ENCODE data around the gene C10orf67.
"Not testable (repeated sequence)": the region's sequence is repeated elsewhere in the genome, so short reads cannot be mapped to it uniquely, and the experiment has no call there.

The C10orf67 gene

DNA sequence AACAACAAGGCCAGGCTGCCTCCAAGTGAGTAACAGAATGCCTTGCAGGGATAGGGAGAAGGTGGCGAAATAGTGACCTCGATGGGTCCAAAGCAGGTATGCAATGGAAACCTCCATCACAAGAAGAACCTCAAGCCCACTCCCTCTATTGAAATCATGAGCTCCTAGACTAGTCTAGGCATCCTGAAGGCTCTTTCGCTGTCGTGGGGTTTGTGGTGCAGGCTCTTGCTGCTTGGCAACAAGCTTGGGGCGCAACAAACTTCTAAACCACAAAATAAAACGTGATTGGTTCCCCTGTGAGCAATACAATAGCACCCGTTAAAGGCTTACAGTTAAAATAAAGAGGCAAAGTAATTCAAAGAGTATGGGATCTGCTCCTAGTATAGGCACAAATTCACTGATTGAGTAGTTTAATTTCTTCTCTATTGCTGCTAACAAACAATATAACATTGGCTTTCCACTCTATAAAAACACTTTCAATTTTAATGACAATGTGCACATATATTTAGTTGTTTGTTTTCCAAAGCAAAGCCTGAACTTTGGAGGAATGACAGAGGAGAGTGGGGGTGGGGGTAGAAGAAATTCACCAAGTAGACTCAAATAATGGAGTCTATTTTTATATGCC lies 64.1 kb downstream of the C10orf67 start:
- H3K9me3 ChIP-seq (ENCODE audit: severe bottlenecking) = no peaks in the 10 kb centered on the region
- no peaks in the 10 kb centered on the region for H3K36me3 ChIP-seq (ENCODE audit: low read depth)
- no peaks in the 10 kb centered on the region for H3K4me1 ChIP-seq (ENCODE audit: insufficient read depth, poor library complexity, severe bottlenecking)
- ATAC-seq (ENCODE audit: low read depth) (no peak), DNase-seq (ENCODE audit: low spot score) (no peak)
- TF ChIP-seq, protein P1, sequence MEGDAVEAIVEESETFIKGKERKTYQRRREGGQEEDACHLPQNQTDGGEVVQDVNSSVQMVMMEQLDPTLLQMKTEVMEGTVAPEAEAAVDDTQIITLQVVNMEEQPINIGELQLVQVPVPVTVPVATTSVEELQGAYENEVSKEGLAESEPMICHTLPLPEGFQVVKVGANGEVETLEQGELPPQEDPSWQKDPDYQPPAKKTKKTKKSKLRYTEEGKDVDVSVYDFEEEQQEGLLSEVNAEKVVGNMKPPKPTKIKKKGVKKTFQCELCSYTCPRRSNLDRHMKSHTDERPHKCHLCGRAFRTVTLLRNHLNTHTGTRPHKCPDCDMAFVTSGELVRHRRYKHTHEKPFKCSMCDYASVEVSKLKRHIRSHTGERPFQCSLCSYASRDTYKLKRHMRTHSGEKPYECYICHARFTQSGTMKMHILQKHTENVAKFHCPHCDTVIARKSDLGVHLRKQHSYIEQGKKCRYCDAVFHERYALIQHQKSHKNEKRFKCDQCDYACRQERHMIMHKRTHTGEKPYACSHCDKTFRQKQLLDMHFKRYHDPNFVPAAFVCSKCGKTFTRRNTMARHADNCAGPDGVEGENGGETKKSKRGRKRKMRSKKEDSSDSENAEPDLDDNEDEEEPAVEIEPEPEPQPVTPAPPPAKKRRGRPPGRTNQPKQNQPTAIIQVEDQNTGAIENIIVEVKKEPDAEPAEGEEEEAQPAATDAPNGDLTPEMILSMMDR (IDR thresholded peaks at IDR 0.05; ENCODE audit: poor library complexity, severe bottlenecking) = no peak
- H3K27ac ChIP-seq (ENCODE audit: poor library complexity, severe bottlenecking) = no peak overlapping the region
- H3K4me3 ChIP-seq (ENCODE audit: severe bottlenecking) = no peak overlapping the region
- peaks cover 11% of the 10 kb centered on the region for H3K27me3 ChIP-seq (ENCODE audit: insufficient read depth, poor library complexity, severe bottlenecking)

- no peaks in the 10 kb centered on the region for H3K9me3 ChIP-seq (ENCODE audit: severe bottlenecking)
- ATAC-seq (ENCODE audit: low read depth) = no peak
- DNase-seq (ENCODE audit: low spot score) = no peak
- TF ChIP-seq, protein P1 (IDR thresholded peaks at IDR 0.05; ENCODE audit: poor library complexity, severe bottlenecking) = no peak
- H3K27ac ChIP-seq (ENCODE audit: poor library complexity, severe bottlenecking) = no peak overlapping the region
- no peak overlapping the region for H3K4me3 ChIP-seq (ENCODE audit: severe bottlenecking)
- no peaks in the 10 kb centered on the region for H3K27me3 ChIP-seq (ENCODE audit: insufficient read depth, poor library complexity, severe bottlenecking)
- no peaks in the 10 kb centered on the region for H3K36me3 ChIP-seq (ENCODE audit: low read depth)
- H3K4me1 ChIP-seq (ENCODE audit: insufficient read depth, poor library complexity, severe bottlenecking) = no peaks in the 10 kb centered on the region
These were observed 69.2 kb downstream of the C10orf67 start for GRCh38 chr10:23275355-23275754.

DNA sequence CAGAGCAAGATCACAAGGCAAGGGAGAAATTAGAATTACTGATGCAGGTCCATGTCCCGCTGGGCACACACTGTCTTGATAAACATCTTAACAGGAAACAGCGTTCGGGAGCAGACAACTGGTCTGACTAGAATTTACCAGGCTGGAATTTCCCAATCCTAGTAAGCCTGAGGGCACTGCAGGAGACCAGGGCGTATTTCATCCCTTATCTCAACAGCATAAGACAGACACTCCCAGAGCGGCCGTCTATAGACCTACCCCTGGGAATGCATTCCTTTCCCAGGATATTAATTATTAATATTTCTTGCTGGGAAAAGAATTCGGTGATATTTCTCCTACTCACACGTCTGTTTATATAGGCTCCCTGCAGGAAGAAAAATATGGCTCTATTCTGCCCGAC lies 70.4 kb downstream of the C10orf67 start:
- not testable (repeated sequence) for H3K4me1 ChIP-seq (ENCODE audit: insufficient read depth, poor library complexity, severe bottlenecking)

GRCh38 chr10:23270531-23270930 lies 74.1 kb downstream of the C10orf67 start:
- Histone ChIP-seq H3K27ac (ENCODE audit: poor library complexity, severe bottlenecking) (no peak overlapping the region), H3K4me3 (ENCODE audit: severe bottlenecking) (no peak overlapping the region), H3K36me3 (ENCODE audit: low read depth) (no peaks in the 10 kb centered on the region), H3K9me3 (ENCODE audit: severe bottlenecking) (no peaks in the 10 kb centered on the region), H3K27me3 (ENCODE audit: insufficient read depth, poor library complexity, severe bottlenecking) (no peaks in the 10 kb centered on the region), H3K4me1 (ENCODE audit: insufficient read depth, poor library complexity, severe bottlenecking) (no peaks in the 10 kb centered on the region)
- no peak for ATAC-seq (ENCODE audit: low read depth)
- no peak for DNase-seq (ENCODE audit: low spot score)
- TF ChIP-seq, protein P1 (IDR thresholded peaks at IDR 0.05; ENCODE audit: poor library complexity, severe bottlenecking) = no peak

More for the DNA sequence above, 70.4 kb downstream of the C10orf67 start:
- not testable (repeated sequence) for H3K27ac ChIP-seq (ENCODE audit: poor library complexity, severe bottlenecking); H3K36me3 ChIP-seq (ENCODE audit: low read depth); DNase-seq (ENCODE audit: low spot score); H3K9me3 ChIP-seq (ENCODE audit: severe bottlenecking); ATAC-seq (ENCODE audit: low read depth); H3K27me3 ChIP-seq (ENCODE audit: insufficient read depth, poor library complexity, severe bottlenecking); H3K4me3 ChIP-seq (ENCODE audit: severe bottlenecking)

GRCh38 chr10:23263441-23264164 lies 81.0 kb downstream of the C10orf67 start:
- H3K4me1 ChIP-seq (ENCODE audit: insufficient read depth, poor library complexity, severe bottlenecking) = no peaks in the 10 kb centered on the region
- H3K27me3 ChIP-seq (ENCODE audit: insufficient read depth, poor library complexity, severe bottlenecking) = peaks cover 20% of the 10 kb centered on the region
- DNase-seq (ENCODE audit: low spot score) (no peak), ATAC-seq (ENCODE audit: low read depth) (no peak)
- TF ChIP-seq, protein P1 (IDR thresholded peaks at IDR 0.05; ENCODE audit: poor library complexity, severe bottlenecking) = no peak
- no peaks in the 10 kb centered on the region for H3K36me3 ChIP-seq (ENCODE audit: low read depth)
- H3K9me3 ChIP-seq (ENCODE audit: severe bottlenecking) = no peaks in the 10 kb centered on the region
- no peak overlapping the region for H3K4me3 ChIP-seq (ENCODE audit: severe bottlenecking)
- no peak overlapping the region for H3K27ac ChIP-seq (ENCODE audit: poor library complexity, severe bottlenecking)

Data from RWPE2 (cell line).